K562 (cell line): ENCODE data around the gene SUN5. TPM values are rescaled to one million over a fixed set of nuclear protein-coding genes. Genes with fewer than 3 reads are reported as not detected.

Experiments
- ATAC-seq: fragments of 200-7000 bp; cut with Tn5 transposase; 3 replicates; pipeline ENCODE4 v1.9.1; 2020; ENCODE audit warnings: moderate library complexity
- BruUV-seq: library from RNA; stranded (reverse); fragments of 400-500 nt; replicated peaks from 2 replicates; lab custom pipeline; 2021; lab: Mats Ljungman, UMichigan
- CTCF ChIA-PET: fragments of 300-600 bp; formaldehyde crosslinking; extraction: SDS; loops from one replicate; lab custom pipeline; 2021; ENCODE audit warnings: low intra/inter-chr PET ratio; lab: Yijun Ruan, JAX
- POLR2A ChIA-PET: fragments of 300-600, 350-650 bp; sonication (Branson Sonifier 250); formaldehyde crosslinking; extraction: SDS; loops from one replicate; lab custom pipeline; 2021; ENCODE audit warnings: antibody characterized with exemption, inconsistent platforms; lab: Yijun Ruan, JAX
- DNase-seq, 4 experiments: peaks; one replicate each; pipeline versions ENCODE4 v3.0.0 to v3.0.0-alpha.2; 2011 to 2018; ENCODE audit warnings: low spot score in 3 of 4, mixed read lengths in 3 of 4; ENCODE audit errors: extremely low read depth in 1 of 4
- FAIRE-seq: peaks from 2 replicates; lab custom pipeline; 2011; peaks lifted over from hg19 to GRCh38; lab: Jason Lieb, UNC
- H2AFZ ChIP-seq: 2 replicates; pipeline ENCODE4 v1.6.0; 2011; ENCODE audit warnings: low read depth, low read length, control low read depth, inconsistent platforms
- H3K27ac ChIP-seq: fragments of 200-600 bp; 3 replicates; pipeline ENCODE4 v1.8.0; 2011; ENCODE audit warnings: low read depth, mild to moderate bottlenecking, control low read depth, inconsistent platforms, low read length, moderate library complexity, mixed read lengths; ENCODE audit errors: extremely low read depth
- H3K27me3 ChIP-seq, 2 experiments: fragments of 300-600 bp in 1 of 2; 2 replicates in 1 of 2; 3 replicates in 1 of 2; pipeline versions ENCODE4 v1.6.0 to v1.8.0; 2011; ENCODE audit warnings: inconsistent platforms in 2 of 2, low read length in 2 of 2, mild to moderate bottlenecking in 1 of 2, mixed read lengths in 1 of 2, moderate library complexity in 1 of 2; ENCODE audit not compliant: control insufficient read depth in 2 of 2, insufficient read depth in 2 of 2
- H3K36me3 ChIP-seq: fragments of 300-600 bp; 3 replicates; pipeline ENCODE4 v1.8.0; 2011; ENCODE audit warnings: mild to moderate bottlenecking, low read length, inconsistent platforms; ENCODE audit not compliant: control insufficient read depth, insufficient read depth
- H3K4me1 ChIP-seq, 2 experiments: fragments of 200-600 bp in 1 of 2; replicated peaks in 1 of 2; 2 replicates in 1 of 2; 3 replicates in 1 of 2; pipeline versions ENCODE4 v1.5.1 to v1.8.0; 2011; ENCODE audit warnings: inconsistent platforms in 2 of 2, low read length in 2 of 2, mild to moderate bottlenecking in 1 of 2, mixed read lengths in 1 of 2, moderate library complexity in 1 of 2; ENCODE audit not compliant: control insufficient read depth in 2 of 2, insufficient read depth in 2 of 2
- H3K4me2 ChIP-seq: 2 replicates; pipeline ENCODE4 v1.6.1; 2011; ENCODE audit warnings: low read length, control low read depth, inconsistent platforms, mixed read lengths; ENCODE audit not compliant: insufficient read depth
- H3K4me3 ChIP-seq: fragments of 200-600 bp; sonication (generic), shearing (Covaris generic); 2 replicates; pipeline ENCODE4 v1.5.1; 2016; ENCODE audit warnings: control low read depth, inconsistent platforms
- H3K79me2 ChIP-seq: fragments of 200-600 bp; 3 replicates; pipeline ENCODE4 v1.8.0; 2011; ENCODE audit warnings: low read length, inconsistent platforms; ENCODE audit not compliant: control insufficient read depth, insufficient read depth
- H3K9ac ChIP-seq, 2 experiments: 2 replicates each; pipeline versions ENCODE4 v1.6.0 to v1.6.1; 2011; ENCODE audit warnings: low read depth in 2 of 2, low read length in 2 of 2, control low read depth in 1 of 2, inconsistent platforms in 1 of 2, mild to moderate bottlenecking in 1 of 2, mixed read lengths in 1 of 2; ENCODE audit not compliant: insufficient read depth in 1 of 2
- H3K9me1 ChIP-seq: one replicate; pipeline ENCODE4 v1.6.0; 2011; ENCODE audit warnings: inconsistent platforms, mild to moderate bottlenecking, low read length, moderate library complexity; ENCODE audit not compliant: control insufficient read depth, insufficient read depth
- H3K9me3 ChIP-seq: replicated peaks from 2 replicates; pipeline ENCODE4 v1.5.1; 2011; ENCODE audit warnings: low read depth, low read length, inconsistent platforms; ENCODE audit not compliant: control insufficient read depth, insufficient read depth
- H4K20me1 ChIP-seq: replicated peaks from 2 replicates; pipeline ENCODE4 v1.6.1; 2011; ENCODE audit warnings: low read length, inconsistent platforms, mixed read lengths; ENCODE audit not compliant: control insufficient read depth, insufficient read depth
- FOXA1 ChIP-seq: fragments of 450-650 bp; IDR thresholded peaks from 2 replicates; pipeline ENCODE4 v1.6.1; 2016; ENCODE audit warnings: mild to moderate bottlenecking, borderline replicate concordance
- FOXJ2 ChIP-seq: fragments of 200-800 bp; sonication (Bioruptor generic); IDR thresholded peaks from 2 replicates; pipeline ENCODE4 v1.6.1; 2016; ENCODE audit warnings: missing genetic modification characterization, missing compliant biosample characterization
- KDM2B ChIP-seq: fragments of 250-450 bp; sonication (Bioruptor Pico); IDR thresholded peaks from 2 replicates; pipeline ENCODE4 v1.8.0; 2021; ENCODE audit warnings: mild to moderate bottlenecking, moderate library complexity
- MAFF ChIP-seq: IDR thresholded peaks from 2 replicates; pipeline ENCODE4 v1.6.1; 2012; ENCODE audit warnings: low read length, improper control_type of control experiment
- MBD2 ChIP-seq: sonication (generic); IDR thresholded peaks from 2 replicates; pipeline ENCODE4 v1.6.1; 2016; ENCODE audit warnings: low read depth, borderline replicate concordance
- POLR2AphosphoS5 ChIP-seq: IDR thresholded peaks from 2 replicates; pipeline ENCODE4 v1.6.1; 2011; ENCODE audit warnings: mild to moderate bottlenecking, low read depth, low read length, moderate library complexity; ENCODE audit not compliant: control insufficient read depth, insufficient read depth
- RBM15 ChIP-seq: fragments of 200-400 bp; formaldehyde crosslinking; IDR thresholded peaks from 2 replicates; pipeline ENCODE4 v1.6.1; 2018; ENCODE audit warnings: mild to moderate bottlenecking, low read length, moderate library complexity; ENCODE audit not compliant: insufficient read depth
- RBM39 ChIP-seq: fragments of 200-400 bp; formaldehyde crosslinking; optimal IDR thresholded peaks from 2 replicates; pipeline ENCODE3; 2018; ENCODE audit warnings: low read depth, low read length
- SMARCA5 ChIP-seq: fragments of 450-650 bp; IDR thresholded peaks from 2 replicates; pipeline ENCODE4 v1.6.1; 2016
- XRCC4 ChIP-seq: IDR thresholded peaks from one replicate; pipeline ENCODE4 v1.6.1; 2011; ENCODE audit not compliant: insufficient read depth, insufficient read length; ENCODE audit errors: extremely low read depth
- ZNF140 ChIP-seq: fragments of 250-450 bp; sonication (Bioruptor Pico); IDR thresholded peaks from 2 replicates; pipeline ENCODE4 v1.8.0; 2021; ENCODE audit warnings: moderate library complexity, mild to moderate bottlenecking, inconsistent platforms
- WGBS: fragments of 100-300 bp; shearing (Covaris generic); methylation state at CpG from one replicate; pipeline ENCODE4 v1.1.6; 2016; ENCODE audit warnings: low coverage, mixed read lengths; ENCODE audit not compliant: insufficient coverage; ENCODE audit errors: missing lambda C conversion rate; 5-methylcytosine and 5-hydroxymethylcytosine counted together
- in situ Hi-C: fragments of 300-500 bp; cut with MboI; formaldehyde crosslinking; loops from 4 replicates; pipeline ENCODE4 v1.15.0; 2018; ENCODE audit warnings: inconsistent platforms, mixed read lengths
- intact Hi-C: fragments of 100-400 bp; cut with micrococcal nuclease; formaldehyde crosslinking; loops from 2 replicates; pipeline ENCODE4 v1.14.2; 2022
- polyA plus RNA-seq, 8 experiments: library from polyadenylated mRNA; depleted of rRNA in 4 of 8; stranded (reverse) in 5 of 8; unstranded in 3 of 8; fragments of >200 nt; fragmentation: Nextera tagmentation in 2 of 8; fragmentation: Illumina TruSeq in 1 of 8; extraction: Ambion mirVana in 2 of 8; extraction: Trizol in 1 of 8; gene quantifications; 2 replicates each; pipeline versions ENCODE4 v1.2.1 to v1.2.3, GENCODE V29; 2011 to 2014; ENCODE audit warnings: inconsistent platforms in 1 of 8, missing spikeins in 1 of 8
- total RNA-seq, 7 experiments: library from RNA; depleted of rRNA in 6 of 7; stranded (reverse); fragments of >200 nt in 6 of 7; fragmentation: Illumina TruSeq in 2 of 7; extraction: Trizol in 2 of 7; gene quantifications; 2 replicates each; pipeline versions ENCODE4 v1.2.1 to v1.2.3, GENCODE V29; 2011 to 2021; ENCODE audit warnings: low replicate concordance in 1 of 7
- TF ChIP-seq, protein P1 (sequence below): sonication (generic); formaldehyde crosslinking; IDR thresholded peaks from 2 replicates; pipeline ENCODE4 v1.9.0; 2022; ENCODE audit warnings: mild to moderate bottlenecking, missing genetic modification reagents

The SUN5 gene
- total and polyA plus RNA-seq, 9 of the 15 experiments (the other 6 are each of a cell fraction or from before 2014, with no cell fraction given) = not detected

DNA sequence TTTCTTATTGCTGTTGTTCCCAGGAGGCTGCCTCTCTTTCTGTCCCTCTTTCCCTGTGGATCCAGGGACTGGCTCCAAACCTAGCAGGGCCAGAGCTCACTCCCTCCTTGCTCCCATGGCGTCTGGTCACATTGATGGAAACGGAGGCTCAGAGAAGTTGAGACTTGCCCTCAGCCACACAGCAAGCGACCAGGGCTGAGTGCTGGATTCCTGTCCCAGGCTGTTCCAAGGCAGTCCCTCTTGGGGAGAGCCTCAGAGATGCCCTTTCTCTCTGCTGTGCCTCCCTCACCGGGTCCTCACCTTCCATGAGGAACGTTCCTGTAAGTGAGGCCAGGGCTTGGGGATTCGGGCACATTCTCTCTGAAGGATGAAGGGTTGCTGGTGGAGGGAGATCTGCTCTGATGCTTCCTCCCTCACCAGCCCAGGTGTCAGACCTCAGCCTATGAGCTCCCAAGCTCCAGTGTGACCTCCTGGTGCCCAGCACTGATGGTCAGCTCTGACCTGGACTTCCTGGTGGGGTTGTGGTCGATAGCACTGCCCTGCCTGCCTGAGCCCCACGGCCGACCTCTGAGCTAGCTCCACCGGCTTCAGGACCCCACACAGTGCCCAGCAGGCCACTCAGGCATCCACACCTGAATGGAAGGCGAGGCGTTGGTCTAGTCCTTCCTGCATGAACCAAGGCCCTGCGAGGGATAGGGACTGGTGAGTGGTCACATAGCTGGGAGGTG is 26.8 kb downstream of the SUN5 start:
- no peaks in the 10 kb centered on the region for H3K79me2 ChIP-seq
- WGBS = 3% methylated on average over 9 of the region's 13 CpGs
- 0 out of 2 replicates have a peak, but pooled peaks cover 5% of the 10 kb centered on the region for H4K20me1 ChIP-seq
- no peaks in the 10 kb centered on the region for H3K9me3 ChIP-seq
- CTCF ChIA-PET = no interaction called here
- no peak for ATAC-seq
- no peak overlapping the region for H2AFZ ChIP-seq
- intact Hi-C loops (no loop called here), in situ Hi-C loops (no loop called here)
- POLR2A ChIA-PET = interaction anchor here (0.9 kb wide), 1 partner anchor 23 kb away, joined by 3 read pairs; no protein-coding TSS in a partner anchor
- BruUV-seq = no TSS peak
- no peak for TF ChIP-seq MAFF
- TF ChIP-seq, protein P1, sequence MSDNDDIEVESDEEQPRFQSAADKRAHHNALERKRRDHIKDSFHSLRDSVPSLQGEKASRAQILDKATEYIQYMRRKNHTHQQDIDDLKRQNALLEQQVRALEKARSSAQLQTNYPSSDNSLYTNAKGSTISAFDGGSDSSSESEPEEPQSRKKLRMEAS (CRISPR knock-in tag) = no peak
- no peak for TF ChIP-seq KDM2B
- TF ChIP-seq RBM39 = no peak
- TF ChIP-seq RBM15 = no peak
- no peak for TF ChIP-seq ZNF140 (CRISPR knock-in tag)
- TF ChIP-seq XRCC4 = no peak
- no peak for TF ChIP-seq FOXA1
- no peak for TF ChIP-seq POLR2AphosphoS5
- no peak for TF ChIP-seq MBD2
- no peak for TF ChIP-seq FOXJ2 (tag)
- TF ChIP-seq SMARCA5 = no peak
- no peaks in the 10 kb centered on the region for H3K36me3 ChIP-seq
- no peak for FAIRE-seq
- peaks cover 3 to 4% of the 10 kb centered on the region in 2 experiments; a peak in 3 of 5 replicates for H3K4me1 ChIP-seq
- DNase-seq = no peak
- no peak overlapping the region for H3K27ac ChIP-seq
- H3K4me3 ChIP-seq = no peak overlapping the region
- H3K27me3 ChIP-seq = peaks cover 23 to 63% of the 10 kb centered on the region in 2 experiments
- no peak overlapping the region for H3K9ac ChIP-seq
- no peak overlapping the region for H3K4me2 ChIP-seq
- H3K9me1 ChIP-seq = no peaks in the 10 kb centered on the region
